Panc1 (cell line): ENCODE data around the gene ALX4. TPM values are rescaled to one million over a fixed set of nuclear protein-coding genes. Genes with fewer than 3 reads are reported as not detected.

Experiments used
- ATAC-seq: fragments of 200-7000 bp; cut with Tn5 transposase; 2 replicates; pipeline ENCODE4 v1.9.1; 2020; ENCODE audit warnings: mild to moderate bottlenecking, moderate library complexity
- BruUV-seq: library from RNA; stranded (reverse); fragments of 400-500 nt; replicated peaks from 2 replicates; lab custom pipeline; 2021; lab: Mats Ljungman, UMichigan
- CTCF ChIA-PET: fragments of 300-600 bp; sonication (Branson Sonifier 250); formaldehyde crosslinking; loops from one replicate; lab custom pipeline; 2022; ENCODE audit warnings: antibody characterized with exemption; lab: Charles Lee
- POLR2A ChIA-PET: fragments of 300-600 bp; sonication (Branson Sonifier 250); formaldehyde crosslinking; loops from one replicate; lab custom pipeline; 2022; ENCODE audit warnings: antibody characterized with exemption; lab: Charles Lee
- DNase-seq: peaks from one replicate; pipeline ENCODE4 v3.0.0-alpha.2; 2010; ENCODE audit warnings: low read depth, low spot score
- H3K27ac ChIP-seq: 2 replicates; pipeline ENCODE4 v1.5.1; 2011; ENCODE audit warnings: mild to moderate bottlenecking, low read length, inconsistent platforms
- H3K27me3 ChIP-seq: fragments of 200-500 bp; sonication (Bioruptor generic); 2 replicates; pipeline ENCODE4 v1.6.0; 2014; ENCODE audit warnings: low read length, inconsistent platforms; ENCODE audit not compliant: control insufficient read depth, insufficient read depth
- H3K36me3 ChIP-seq: fragments of 200-500 bp; sonication (Bioruptor generic); 2 replicates; pipeline ENCODE4 v1.5.1; 2014; ENCODE audit warnings: inconsistent platforms, mild to moderate bottlenecking, low read length, moderate library complexity; ENCODE audit not compliant: control insufficient read depth, insufficient read depth
- H3K4me1 ChIP-seq: 2 replicates; pipeline ENCODE4 v1.5.1; 2011; ENCODE audit warnings: inconsistent platforms, mild to moderate bottlenecking, low read length, moderate library complexity; ENCODE audit not compliant: control insufficient read depth, insufficient read depth
- H3K4me3 ChIP-seq, 2 experiments: 2 replicates each; pipeline ENCODE4 v1.5.1; 2011 to 2012; ENCODE audit warnings: low read depth in 2 of 2, low read length in 2 of 2, mild to moderate bottlenecking in 2 of 2, inconsistent platforms in 1 of 2, moderate library complexity in 1 of 2
- H3K9me3 ChIP-seq: fragments of 200-500 bp; sonication (Bioruptor generic); 2 replicates; pipeline ENCODE4 v1.5.1; 2014; ENCODE audit warnings: low read depth, mild to moderate bottlenecking, inconsistent platforms, low read length, moderate library complexity; ENCODE audit not compliant: control insufficient read depth, insufficient read depth
- CTCF ChIP-seq: fragments of 450-650 bp; IDR thresholded peaks from 2 replicates; pipeline ENCODE4 v1.5.1; 2017; ENCODE audit warnings: mild to moderate bottlenecking
- POLR2AphosphoS5 ChIP-seq: IDR thresholded peaks from 2 replicates; pipeline ENCODE4 v1.6.1; 2012; ENCODE audit warnings: mild to moderate bottlenecking, low read depth, low read length, moderate library complexity
- REST ChIP-seq, 2 experiments: IDR thresholded peaks; 2 replicates each; pipeline ENCODE4 v1.6.1; 2011 to 2012; ENCODE audit warnings: low read depth in 2 of 2, control low read depth in 1 of 2, low read length in 1 of 2, mild to moderate bottlenecking in 1 of 2, moderate library complexity in 1 of 2; ENCODE audit not compliant: insufficient read depth in 1 of 2
- SIN3A ChIP-seq: IDR thresholded peaks from 2 replicates; pipeline ENCODE4 v1.6.1; 2012; ENCODE audit warnings: low read depth, mild to moderate bottlenecking, low read length, moderate library complexity, borderline replicate concordance; ENCODE audit not compliant: insufficient read depth
- TCF7L2 ChIP-seq: IDR thresholded peaks from 2 replicates; pipeline ENCODE4 v1.6.1; 2011; ENCODE audit warnings: mild to moderate bottlenecking, low read depth, low read length, inconsistent platforms
- in situ Hi-C: cut with HindIII; loops from 2 replicates; pipeline ENCODE4 v1.10.0; 2016; ENCODE audit warnings: low sequenced_read_pairs, low pct_unique_long_range_greater_than_20kb
- intact Hi-C: fragments of 100-400 bp; cut with micrococcal nuclease; formaldehyde crosslinking; loops from one replicate; pipeline ENCODE4 v1.10.0; 2022; ENCODE audit not compliant: unreplicated experiment
- total RNA-seq: library from RNA; stranded (reverse); gene quantifications from one replicate; pipeline ENCODE4 v1.2.1, GENCODE V29; 2021; ENCODE audit not compliant: unreplicated experiment

ALX4 gene
- total RNA-seq, 1 experiment from 2014 or later = 1.0 TPM

- Histone ChIP-seq H3K4me3 (no peak overlapping the region; a peak in 1 of 4 replicates), H3K4me1 (no peaks in the 10 kb centered on the region), H3K27me3 (peaks cover 6% of the 10 kb centered on the region), H3K27ac (no peak overlapping the region), H3K36me3 (no peaks in the 10 kb centered on the region), H3K9me3 (no peaks in the 10 kb centered on the region)
- CTCF ChIA-PET = no interaction called here
- BruUV-seq = no TSS peak
- no peak for DNase-seq
- TF ChIP-seq REST (IDR thresholded peaks at IDR 0.05; ENCODE audit: insufficient read depth in 1 of 2, low read depth in 2 of 2, low read length in 1 of 2) (no peak), CTCF (no peak), TCF7L2 (no peak), SIN3A (no peak), POLR2AphosphoS5 (no peak)
- in situ Hi-C loops = no loop called here
- intact Hi-C loops = no loop called here
- POLR2A ChIA-PET = no interaction called here
- ATAC-seq = no peak
Observed at GRCh38 chr11:44310463-44311272, 729 bp upstream of the ALX4 start.

GRCh38 chr11:44310206-44310462, 195 bp upstream of the ALX4 start:
- H3K27me3 ChIP-seq = peaks cover 5% of the 10 kb centered on the region
- BruUV-seq = no TSS peak
- DNase-seq = no peak
- TF ChIP-seq TCF7L2 (no peak), POLR2AphosphoS5 (no peak), SIN3A (no peak), CTCF (no peak), REST (IDR thresholded peaks at IDR 0.05; ENCODE audit: insufficient read depth in 1 of 2, low read depth in 2 of 2, low read length in 1 of 2) (no peak)
- ChIA-PET CTCF (no interaction called here), POLR2A (no interaction called here)
- H3K4me1 ChIP-seq = peaks cover 5% of the 10 kb centered on the region
- no peaks in the 10 kb centered on the region for H3K36me3 ChIP-seq
- ATAC-seq = no peak
- H3K4me3 ChIP-seq = peak overlapping the region; percentile 32 to 42
- in situ Hi-C loops (no loop called here), intact Hi-C loops (no loop called here)
- no peak overlapping the region for H3K27ac ChIP-seq
- no peaks in the 10 kb centered on the region for H3K9me3 ChIP-seq
